Measurements from ENCODE around the gene HDAC3.

Gene HDAC3

GRCh38 chr5:141636413-141637122 lies at the start of gene HDAC3, which contains the start of gene RELL2:
Gene HDAC3, minus strand, starts transcription at chr5:141636849. Its CDS starts 59 bp downstream, at chr5:141636790.
Gene RELL2, plus strand, starts transcription at chr5:141636997. Its CDS starts 1,229 bp downstream, at chr5:141638226.
- in situ Hi-C loops (cut with MboI; ENCODE audit: low sequenced_read_pairs) = no loop called here

DNA sequence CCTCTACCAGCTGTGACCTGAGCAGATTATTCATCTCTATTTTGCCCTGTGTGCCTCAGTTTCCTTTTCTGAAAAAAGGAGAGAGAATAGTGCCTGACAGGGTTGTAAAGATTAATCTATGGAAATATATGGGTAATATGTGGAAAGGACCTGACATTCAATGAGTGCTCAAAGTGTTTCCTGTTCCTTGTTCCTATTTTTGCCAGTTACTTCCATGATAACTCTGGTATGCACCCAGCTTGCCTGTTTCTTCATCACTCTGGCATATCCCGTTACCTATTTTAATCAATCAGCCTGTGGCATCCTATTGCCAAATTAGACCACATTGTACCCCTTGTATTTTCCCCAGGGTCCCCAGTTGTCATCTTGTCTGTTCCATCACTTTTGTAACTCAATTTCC lies 48.9 kb upstream of the HDAC3 start:
- in situ Hi-C loops (cut with MboI; ENCODE audit: low sequenced_read_pairs) = no loop called here

DNA sequence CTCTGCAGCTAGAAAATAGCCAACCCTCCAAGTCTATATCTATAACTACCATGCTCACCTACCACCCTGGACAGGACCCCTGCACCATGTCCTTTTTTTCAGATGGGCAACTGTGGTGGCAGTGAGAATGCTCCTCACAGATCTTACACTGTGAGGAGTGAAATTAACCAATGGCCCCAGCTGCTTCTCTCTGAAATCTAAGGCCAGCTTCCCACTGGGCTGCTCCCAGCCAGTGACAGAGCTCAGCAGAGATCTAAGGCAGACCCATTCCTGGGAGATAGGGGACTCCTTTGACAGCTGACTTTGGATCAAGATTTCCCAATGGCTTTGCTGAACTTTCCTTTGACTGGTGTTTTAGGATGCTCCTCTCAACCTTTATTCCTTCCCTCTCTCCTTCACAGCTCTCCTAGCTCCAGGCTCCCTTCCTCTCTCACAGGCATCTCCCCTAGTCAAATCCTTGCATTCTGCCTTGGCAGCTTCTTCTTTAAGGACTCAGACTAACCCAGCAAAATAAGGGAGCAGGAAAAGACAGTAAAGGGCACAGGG lies 47.0 kb upstream of the HDAC3 start:
- in situ Hi-C loops (cut with MboI; ENCODE audit: low sequenced_read_pairs) = no loop called here

DNA sequence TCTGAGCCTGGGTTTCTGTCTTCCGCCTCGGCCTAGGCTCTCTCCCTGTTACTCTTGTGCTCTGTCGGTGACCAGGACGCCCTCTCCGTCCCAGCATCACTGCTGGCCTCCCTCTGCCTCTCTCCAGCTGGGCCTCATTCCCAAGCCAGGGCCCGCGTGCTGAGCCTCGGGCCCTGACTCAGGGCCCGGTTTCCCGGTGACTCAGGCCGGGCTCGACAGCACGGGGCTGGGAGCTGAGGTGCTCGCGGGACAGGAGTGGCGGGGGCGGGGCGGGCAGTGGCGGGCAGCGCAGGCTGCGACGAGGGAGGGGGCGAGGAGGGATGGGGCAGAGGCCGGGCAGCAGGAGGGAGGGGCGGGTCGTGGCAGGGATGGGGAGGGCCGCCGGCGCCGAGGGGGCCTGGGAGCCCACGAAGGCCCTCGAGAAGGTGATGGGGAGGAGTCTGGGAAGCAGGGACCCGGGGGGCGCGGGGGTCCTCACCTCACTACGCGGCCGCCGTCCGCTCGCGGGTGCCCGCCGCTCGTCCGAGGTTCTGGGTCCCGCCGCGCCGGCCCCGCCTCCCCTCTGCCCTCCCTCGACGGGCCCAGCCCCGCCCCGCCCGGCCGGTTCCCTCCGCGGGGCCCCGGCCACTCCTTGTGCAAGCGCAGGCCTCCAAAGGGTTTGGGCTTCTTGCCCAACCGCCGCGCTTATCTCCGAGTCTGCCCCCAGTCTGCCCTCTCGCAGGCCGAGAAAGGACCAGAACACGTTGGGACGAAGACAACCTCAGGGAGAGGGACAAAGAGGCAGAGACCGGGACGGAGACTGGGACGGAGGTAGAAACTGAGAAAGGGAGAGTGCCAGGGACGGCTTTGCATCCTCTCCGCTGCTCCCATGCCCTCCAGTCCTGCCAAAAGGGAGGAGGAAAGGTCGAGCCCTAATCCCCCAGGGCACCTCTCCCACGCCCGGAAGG lies 45.3 kb upstream of the HDAC3 start, which contains the start of gene ARAP3:
TSS of gene ARAP3 (minus strand) at position 536 of the 947 bp plus-strand sequence. CDS start 1,744 bp downstream, outside the sequence.
- in situ Hi-C loops (cut with MboI; ENCODE audit: low sequenced_read_pairs) = no loop called here

DNA sequence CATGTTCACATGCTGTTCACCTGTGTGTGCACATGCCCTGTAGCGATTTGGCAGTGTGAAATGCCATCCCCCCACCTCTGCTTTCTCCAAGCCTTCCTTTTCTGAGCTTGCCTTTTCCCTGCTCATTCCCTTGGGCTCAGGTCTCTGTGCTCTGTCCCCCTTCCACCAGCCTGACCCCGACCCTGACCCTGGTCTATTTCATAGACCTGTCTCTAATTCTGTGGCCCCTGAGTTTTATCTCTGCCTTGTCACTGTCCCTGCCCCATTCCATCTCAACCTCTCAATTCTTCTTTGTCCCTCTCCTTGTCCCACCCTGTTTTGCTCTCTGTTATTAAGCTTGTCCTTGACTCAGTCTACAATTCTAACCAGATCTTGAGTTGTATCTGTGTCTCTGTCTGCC lies 44.6 kb upstream of the HDAC3 start:
- in situ Hi-C loops (cut with MboI; ENCODE audit: low sequenced_read_pairs) = no loop called here

GRCh38 chr5:141680751-141681201 lies 44.1 kb upstream of the HDAC3 start:
- in situ Hi-C loops (cut with MboI; ENCODE audit: low sequenced_read_pairs) = no loop called here

DNA sequence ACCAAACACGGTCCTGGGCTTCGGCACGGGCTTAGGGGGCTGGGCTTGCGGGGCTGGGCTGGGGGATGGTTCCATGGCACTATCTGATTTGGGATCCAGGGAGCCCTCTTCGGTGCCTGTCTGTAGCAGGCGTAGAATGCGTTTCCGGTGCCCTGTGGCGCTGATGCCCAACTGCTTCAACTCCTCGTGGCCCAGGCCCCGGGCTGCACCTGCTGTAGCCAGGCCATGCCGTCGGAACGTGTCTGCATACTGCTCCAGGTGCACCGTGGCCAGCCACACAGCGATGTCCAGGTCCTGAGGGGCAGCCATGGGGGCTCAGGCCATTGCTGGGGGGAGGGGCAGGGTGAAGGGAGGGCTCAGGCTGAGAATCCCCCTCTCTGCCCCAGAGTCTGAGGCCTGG lies 43.5 kb upstream of the HDAC3 start:
- in situ Hi-C loops (cut with MboI; ENCODE audit: low sequenced_read_pairs) = no loop called here

DNA sequence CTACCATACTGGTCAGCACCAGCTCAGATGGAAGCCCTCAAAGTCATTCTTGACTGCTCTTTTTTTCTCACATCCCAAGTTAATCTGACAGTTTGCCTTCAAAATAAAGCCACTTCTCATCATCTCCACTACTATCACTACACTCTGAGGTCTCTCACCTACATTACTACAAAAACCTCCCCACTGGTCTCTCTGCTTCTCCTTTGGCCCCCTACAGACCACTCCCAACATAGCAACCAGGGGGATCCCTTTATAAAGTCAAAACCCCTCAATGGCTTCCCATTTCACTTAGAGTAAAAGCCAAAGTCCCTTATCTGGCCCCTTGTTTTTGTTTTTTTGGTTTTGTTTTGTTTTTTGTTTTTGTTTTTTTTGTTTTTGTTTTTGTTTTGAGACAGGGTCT lies 40.8 kb upstream of the HDAC3 start:
- in situ Hi-C loops (cut with MboI; ENCODE audit: low sequenced_read_pairs) = no loop called here

DNA sequence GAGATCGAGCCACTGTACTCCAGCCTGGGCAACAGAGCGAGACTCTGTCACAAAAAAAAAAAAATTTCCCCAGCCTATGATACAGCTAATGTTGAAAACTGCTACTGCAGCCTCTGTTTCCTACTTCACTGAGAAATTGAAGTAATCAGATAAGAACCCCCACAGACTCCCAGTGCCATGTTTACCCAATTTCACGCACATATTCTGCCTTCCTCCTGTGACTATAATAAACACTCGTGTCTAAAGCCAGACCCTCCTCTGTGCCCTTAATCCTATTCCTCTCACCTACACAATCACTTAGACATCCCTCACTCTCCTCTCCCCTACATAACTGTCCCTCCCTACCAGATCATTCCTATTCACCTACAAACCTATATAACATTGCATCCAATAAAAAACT lies 39.0 kb upstream of the HDAC3 start:
- in situ Hi-C loops (cut with MboI; ENCODE audit: low sequenced_read_pairs) = no loop called here

GRCh38 chr5:141674747-141675146 lies 38.1 kb upstream of the HDAC3 start:
- in situ Hi-C loops (cut with MboI; ENCODE audit: low sequenced_read_pairs) = no loop called here

- in situ Hi-C loops (cut with MboI; ENCODE audit: low sequenced_read_pairs) = no loop called here
Observed at GRCh38 chr5:141672841-141673813, 36.5 kb upstream of the HDAC3 start.

- in situ Hi-C loops (cut with MboI; ENCODE audit: low sequenced_read_pairs) = no loop called here
Observed at GRCh38 chr5:141672071-141672840, 35.6 kb upstream of the HDAC3 start.

GRCh38 chr5:141669520-141669919 lies 32.9 kb upstream of the HDAC3 start:
- in situ Hi-C loops (cut with MboI; ENCODE audit: low sequenced_read_pairs) = no loop called here

GRCh38 chr5:141668601-141669265 lies 32.1 kb upstream of the HDAC3 start:
- in situ Hi-C loops (cut with MboI; ENCODE audit: low sequenced_read_pairs) = no loop called here

- in situ Hi-C loops (cut with MboI; ENCODE audit: low sequenced_read_pairs) = no loop called here
Observed at GRCh38 chr5:141665995-141666940, 29.6 kb upstream of the HDAC3 start.

DNA sequence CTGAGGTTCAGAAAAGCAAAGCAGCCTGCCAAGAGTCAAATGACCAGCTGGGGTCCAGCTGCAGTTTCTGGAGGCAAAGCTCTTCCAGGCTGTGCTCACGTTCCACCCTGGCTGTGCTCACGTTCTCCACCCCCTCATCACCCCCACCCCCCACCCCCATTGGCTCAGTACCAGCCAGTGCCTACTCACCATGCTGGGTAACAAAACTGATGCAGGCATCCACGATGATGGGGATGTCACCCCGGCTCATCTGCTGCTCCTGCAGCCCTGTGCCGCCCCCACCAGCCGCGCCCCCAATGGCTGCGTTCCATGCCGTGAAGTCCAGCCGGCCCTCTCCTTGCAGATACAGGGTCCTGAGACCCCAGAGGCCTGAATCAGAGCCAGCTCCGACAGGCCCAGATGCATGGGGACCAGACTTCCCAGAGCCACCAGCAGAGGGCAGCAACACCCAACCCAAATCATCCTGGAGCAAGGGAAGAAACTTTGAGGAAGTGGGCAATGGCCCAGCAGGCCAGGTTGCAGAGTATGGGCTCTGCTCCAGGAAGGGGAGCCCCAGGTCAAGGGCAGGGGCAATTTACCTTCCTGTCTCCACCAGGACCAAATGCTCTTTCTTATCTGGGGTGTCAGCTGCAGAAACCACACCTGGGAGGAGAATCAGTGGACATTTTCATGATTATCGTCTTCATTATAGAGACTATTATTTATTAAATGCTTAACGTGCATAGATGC lies 28.2 kb upstream of the HDAC3 start:
- in situ Hi-C loops (cut with MboI; ENCODE audit: low sequenced_read_pairs) = no loop called here

DNA sequence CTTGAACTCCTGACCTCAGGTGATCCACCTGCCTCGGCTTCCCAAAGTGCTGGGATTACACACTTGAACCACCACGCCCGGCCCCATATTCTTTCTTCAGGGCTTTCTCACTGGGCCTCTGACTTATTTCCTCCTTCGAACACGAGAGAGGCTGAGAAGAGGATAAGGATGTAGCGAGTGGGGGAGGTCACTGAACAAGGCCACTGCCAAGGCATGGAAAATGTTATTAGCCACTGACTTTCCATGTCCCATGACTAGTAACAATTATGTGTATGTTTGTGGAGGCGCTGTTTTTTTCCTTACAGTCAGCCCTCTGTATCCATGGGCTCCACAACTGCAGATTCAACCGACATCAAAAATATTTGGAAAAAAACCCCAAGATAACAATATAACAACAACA lies 26.9 kb upstream of the HDAC3 start:
- in situ Hi-C loops (cut with MboI; ENCODE audit: low sequenced_read_pairs) = no loop called here

All from HL-60/S4 (cell line).